Activated T-helper 1 cell treated with anti-CD3 and anti-CD28 coated beads, Interleukin-12 subunit alpha, Interleukin-12 subunit beta, Interleukin-2, Interleukin-4 antibody, amounts not matched to agents 30 ng/mL and 10 ng/mL and 1 ng/mL, durations not matched to agents 14 hours and 24 hours and 36 hours (primary cell): Measurements from ENCODE around the gene SCP2. TPM values are rescaled to one million over a fixed set of nuclear protein-coding genes. Genes with fewer than 3 reads are reported as not detected.

ENCODE experiments used
- DNase-seq: peaks from one replicate; pipeline ENCODE4 v3.0.0; 2021; ENCODE audit warnings: low spot score
- H3K27ac Mint-ChIP-seq: one replicate; pipeline ENCODE4 v1.8.0; 2021; ENCODE audit warnings: mild to moderate bottlenecking, mixed read lengths
- H3K27me3 Mint-ChIP-seq: one replicate; pipeline ENCODE4 v1.8.0; 2022; ENCODE audit warnings: mild to moderate bottlenecking, moderate library complexity, mixed read lengths; ENCODE audit not compliant: insufficient read depth
- H3K36me3 Mint-ChIP-seq: one replicate; pipeline ENCODE4 v1.8.0; 2021; ENCODE audit warnings: low read depth, mixed read lengths
- H3K4me1 Mint-ChIP-seq: one replicate; pipeline ENCODE4 v1.8.0; 2021; ENCODE audit warnings: low read depth, mixed read lengths
- H3K4me3 Mint-ChIP-seq: one replicate; pipeline ENCODE4 v1.8.0; 2021; ENCODE audit warnings: mild to moderate bottlenecking, moderate library complexity, mixed read lengths
- H3K9me3 Mint-ChIP-seq: one replicate; pipeline ENCODE4 v1.8.0; 2021; ENCODE audit warnings: mixed read lengths
- intact Hi-C: fragments of 100-400 bp; cut with micrococcal nuclease; formaldehyde crosslinking; loops from one replicate; pipeline ENCODE4 v1.15.1; 2024
- total RNA-seq: library from RNA; stranded (reverse); gene quantifications from 2 replicates; pipeline ENCODE4 v1.2.3, GENCODE V29; 2022

SCP2 gene
- total RNA-seq, 1 donor from 2014 or later = 54.7 TPM

GRCh38 chr1:53088616-53089300 lies 161.7 kb downstream of the SCP2 start:
- Mint-ChIP-seq H3K27me3 (peaks cover under 1% of the 10 kb centered on the region), H3K9me3 (no peaks in the 10 kb centered on the region), H3K4me3 (no peak overlapping the region), H3K4me1 (no peaks in the 10 kb centered on the region), H3K36me3 (no peaks in the 10 kb centered on the region), H3K27ac (no peak overlapping the region)
- DNase-seq = no peak
- intact Hi-C loops = no loop called here

GRCh38 chr1:53089478-53090226 lies 162.6 kb downstream of the SCP2 start:
- H3K4me3 Mint-ChIP-seq = no peak overlapping the region
- no peaks in the 10 kb centered on the region for H3K4me1 Mint-ChIP-seq
- H3K27ac Mint-ChIP-seq = no peak overlapping the region
- H3K27me3 Mint-ChIP-seq = peaks cover 2% of the 10 kb centered on the region
- no peaks in the 10 kb centered on the region for H3K9me3 Mint-ChIP-seq
- DNase-seq = no peak
- intact Hi-C loops = no loop called here
- no peaks in the 10 kb centered on the region for H3K36me3 Mint-ChIP-seq

GRCh38 chr1:53090227-53091147 lies 163.4 kb downstream of the SCP2 start:
- Mint-ChIP-seq H3K9me3 (no peaks in the 10 kb centered on the region), H3K36me3 (no peaks in the 10 kb centered on the region), H3K4me3 (no peak overlapping the region), H3K4me1 (no peaks in the 10 kb centered on the region), H3K27ac (no peak overlapping the region), H3K27me3 (peaks cover 2% of the 10 kb centered on the region)
- intact Hi-C loops = no loop called here
- no peak for DNase-seq

GRCh38 chr1:53091841-53092645 lies 165.0 kb downstream of the SCP2 start:
- Mint-ChIP-seq H3K4me1 (no peaks in the 10 kb centered on the region), H3K4me3 (no peak overlapping the region), H3K9me3 (no peaks in the 10 kb centered on the region), H3K27ac (no peak overlapping the region), H3K27me3 (peaks cover 2% of the 10 kb centered on the region), H3K36me3 (no peaks in the 10 kb centered on the region)
- DNase-seq = no peak
- intact Hi-C loops = no loop called here

DNA sequence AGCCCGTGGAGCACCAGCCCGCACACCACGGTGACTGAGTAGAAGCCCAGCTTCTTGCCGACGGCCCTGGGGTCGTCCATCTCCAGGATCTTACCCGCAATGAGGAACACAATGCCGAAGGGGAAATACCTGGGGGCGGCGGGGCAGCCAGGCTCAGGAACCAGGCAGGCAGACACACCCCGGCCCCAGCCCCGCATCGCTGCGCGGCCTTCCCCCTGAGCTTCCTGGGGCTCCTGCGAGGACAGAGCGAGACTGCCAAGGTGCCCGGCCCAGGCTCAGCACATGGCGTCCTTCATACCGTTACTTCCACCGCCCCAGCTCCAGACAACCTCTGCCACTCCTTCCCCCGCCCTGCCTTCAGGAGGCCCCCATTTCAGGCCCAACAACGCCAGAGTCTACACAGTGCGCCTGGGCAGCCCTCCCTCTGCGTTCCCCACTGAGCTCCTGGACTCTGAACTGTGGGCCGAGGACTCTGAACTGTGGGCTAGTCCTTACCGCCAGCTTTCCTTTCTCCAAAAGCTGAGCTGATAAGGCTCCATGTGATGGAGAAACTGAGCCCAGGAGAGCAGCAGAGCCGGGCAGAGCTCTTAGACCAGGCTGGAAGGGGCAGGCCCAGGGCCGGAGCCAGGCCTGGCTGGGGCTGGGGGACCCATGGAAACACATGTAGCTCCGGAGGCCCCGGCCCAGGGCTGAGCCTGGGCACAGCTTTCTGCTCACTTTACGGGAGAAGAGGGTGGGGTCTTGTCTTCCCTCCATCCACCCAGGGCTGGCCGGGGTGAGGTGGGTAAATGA lies 165.8 kb downstream of the SCP2 start:
- peaks cover 2% of the 10 kb centered on the region for H3K27me3 Mint-ChIP-seq
- intact Hi-C loops = no loop called here
- H3K36me3 Mint-ChIP-seq = no peaks in the 10 kb centered on the region
- DNase-seq = no peak
- H3K4me3 Mint-ChIP-seq = no peak overlapping the region
- H3K9me3 Mint-ChIP-seq = no peaks in the 10 kb centered on the region
- H3K4me1 Mint-ChIP-seq = no peaks in the 10 kb centered on the region
- no peak overlapping the region for H3K27ac Mint-ChIP-seq

DNA sequence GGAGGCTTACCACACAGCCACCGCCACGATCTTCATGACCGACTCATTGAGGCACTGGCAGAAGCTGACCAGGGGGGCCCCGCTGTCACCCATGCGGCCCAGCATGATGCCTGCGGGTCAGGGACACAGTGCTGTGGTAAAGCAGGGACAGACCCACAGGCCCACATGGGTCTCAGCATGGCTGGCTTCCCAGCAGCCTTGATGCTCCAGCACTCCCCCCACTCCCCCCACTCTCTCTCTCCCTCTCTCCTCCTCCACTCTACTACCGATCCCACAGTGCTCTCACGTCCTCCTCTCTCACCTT lies 166.3 kb downstream of the SCP2 start:
- Mint-ChIP-seq H3K4me3 (no peak overlapping the region), H3K27ac (no peak overlapping the region), H3K27me3 (peaks cover 2% of the 10 kb centered on the region), H3K9me3 (no peaks in the 10 kb centered on the region), H3K36me3 (no peaks in the 10 kb centered on the region), H3K4me1 (no peaks in the 10 kb centered on the region)
- intact Hi-C loops = no loop called here
- DNase-seq = no peak

DNA sequence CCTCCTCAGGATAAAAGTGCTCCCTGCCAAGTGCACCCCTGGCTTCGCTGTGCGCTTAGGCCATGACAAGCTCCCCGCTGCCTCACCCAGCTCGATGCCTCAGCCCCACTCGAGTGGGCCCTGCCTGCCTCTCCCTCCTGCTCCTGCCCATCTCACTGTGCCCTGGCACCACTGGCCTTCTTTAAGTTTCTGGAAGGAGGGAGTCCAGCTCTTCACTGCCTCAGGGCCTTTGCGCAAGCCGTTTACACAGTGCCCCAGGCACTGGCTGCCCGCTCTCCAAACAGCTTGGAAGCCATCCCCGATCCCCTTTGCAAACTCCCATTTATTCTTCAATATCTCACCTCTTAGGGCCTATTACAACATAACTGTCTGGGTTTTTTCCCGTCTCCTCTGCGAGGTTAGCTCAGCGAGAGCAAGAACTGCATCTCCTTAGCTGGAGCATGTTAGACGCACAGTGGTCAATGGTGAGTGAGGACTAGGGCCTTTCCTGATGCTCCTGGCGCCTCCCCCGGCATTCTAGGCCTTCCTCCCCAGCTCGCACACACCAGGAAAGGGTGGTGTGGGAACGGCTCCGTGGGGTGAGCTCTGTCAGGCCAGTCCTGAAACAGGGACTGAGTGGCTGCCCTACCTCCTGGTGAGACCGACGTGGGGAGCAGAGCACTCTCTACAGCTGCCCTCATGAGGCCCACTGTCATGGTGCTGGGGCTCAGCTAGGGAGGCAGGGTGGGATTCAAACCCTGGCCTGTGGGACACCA lies 166.9 kb downstream of the SCP2 start:
- Mint-ChIP-seq H3K36me3 (no peaks in the 10 kb centered on the region), H3K9me3 (no peaks in the 10 kb centered on the region), H3K4me1 (no peaks in the 10 kb centered on the region), H3K27ac (no peak overlapping the region), H3K27me3 (peaks cover 2% of the 10 kb centered on the region), H3K4me3 (no peak overlapping the region)
- intact Hi-C loops = no loop called here
- DNase-seq = no peak

DNA sequence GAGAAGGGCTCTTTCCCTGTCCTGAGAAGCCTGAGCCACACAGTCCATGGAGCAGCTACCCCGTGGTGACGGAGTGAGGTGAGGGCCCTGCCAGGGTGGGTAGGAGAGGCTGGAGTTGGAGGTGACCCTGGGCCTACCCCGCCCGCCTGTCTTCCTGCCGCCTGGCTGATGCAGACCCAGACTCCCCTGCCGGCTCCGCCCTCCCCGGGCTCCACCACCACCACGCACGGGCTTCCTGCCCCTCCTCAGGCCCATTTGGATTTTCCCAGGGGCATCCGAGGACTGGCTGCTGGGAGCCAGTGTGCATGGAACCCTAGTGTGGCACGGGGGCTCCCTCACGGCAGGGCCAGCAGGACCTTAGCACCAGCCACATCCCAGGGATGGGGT lies 167.4 kb downstream of the SCP2 start:
- H3K4me3 Mint-ChIP-seq = no peak overlapping the region
- H3K27me3 Mint-ChIP-seq = peaks cover 2% of the 10 kb centered on the region
- no peak for DNase-seq
- intact Hi-C loops = no loop called here
- no peaks in the 10 kb centered on the region for H3K4me1 Mint-ChIP-seq
- no peaks in the 10 kb centered on the region for H3K9me3 Mint-ChIP-seq
- no peak overlapping the region for H3K27ac Mint-ChIP-seq
- H3K36me3 Mint-ChIP-seq = no peaks in the 10 kb centered on the region

Other genes with a start within 250 kb of the SCP2 start
- gene COA7, start 228.9 kb upstream of the SCP2 start, total RNA-seq = 37.6 and 39.9 TPM in 2 replicates
- 8.4 and 8.5 TPM in 2 replicates for gene ZYG11B, start 200.8 kb upstream of the SCP2 start, total RNA-seq
- gene ZYG11A, start 84.5 kb upstream of the SCP2 start, total RNA-seq = 0.22 and 0.26 TPM in 2 replicates
- gene ECHDC2, start 5.5 kb upstream of the SCP2 start, total RNA-seq = 57.6 and 61.3 TPM in 2 replicates
- not detected in 2 replicates for gene PODN, start 134.9 kb downstream of the SCP2 start, total RNA-seq
- gene SLC1A7, start 215.4 kb downstream of the SCP2 start, total RNA-seq = not detected in 2 replicates